H1 (cell line): ENCODE results near the gene CNST. TPM values are rescaled to one million over a fixed set of nuclear protein-coding genes. Genes with fewer than 3 reads are reported as not detected.

Source experiments
- CTCF ChIA-PET: fragments of 300-600 bp; sonication (Branson Sonifier 250); formaldehyde crosslinking; loops from one replicate; lab custom pipeline; 2021; ENCODE audit not compliant: partially characterized antibody; lab: Charles Lee
- POLR2A ChIA-PET: fragments of 300-600 bp; sonication (Branson Sonifier 250); formaldehyde crosslinking; loops from one replicate; lab custom pipeline; 2021; ENCODE audit warnings: inconsistent platforms; ENCODE audit not compliant: partially characterized antibody; lab: Charles Lee
- DNase-seq, 2 experiments: peaks; one replicate each; pipeline versions ENCODE4 v3.0.0 to v3.0.0-alpha.2; 2010 to 2022; ENCODE audit warnings: low spot score in 2 of 2, low read depth in 1 of 2, mixed read lengths in 1 of 2
- FAIRE-seq: peaks from 2 replicates; lab custom pipeline; 2011; peaks lifted over from hg19 to GRCh38; lab: Jason Lieb, UNC
- H2AFZ ChIP-seq: 2 replicates; pipeline ENCODE4 v1.8.1; 2012; ENCODE audit warnings: low read length, inconsistent platforms
- H2AK5ac ChIP-seq: 2 replicates; pipeline ENCODE4 v1.6.1; 2013; ENCODE audit warnings: low read depth, low read length
- H2BK120ac ChIP-seq: replicated peaks from 2 replicates; pipeline ENCODE3; 2013; ENCODE audit warnings: low read depth, low read length, inconsistent platforms
- H2BK12ac ChIP-seq: 2 replicates; pipeline ENCODE4 v1.6.1; 2013; ENCODE audit warnings: low read depth, low read length
- H2BK15ac ChIP-seq: 2 replicates; pipeline ENCODE4 v1.6.1; 2013; ENCODE audit warnings: low read length
- H2BK20ac ChIP-seq: 2 replicates; pipeline ENCODE4 v1.6.1; 2013; ENCODE audit warnings: low read length
- H2BK5ac ChIP-seq: 2 replicates; pipeline ENCODE4 v1.6.1; 2013; ENCODE audit warnings: low read depth, low read length
- H3K14ac ChIP-seq: 2 replicates; pipeline ENCODE4 v1.6.1; 2013; ENCODE audit warnings: inconsistent platforms; ENCODE audit not compliant: insufficient read length
- H3K18ac ChIP-seq: 2 replicates; pipeline ENCODE4 v1.6.1; 2013; ENCODE audit warnings: low read length; ENCODE audit errors: extremely low read depth
- H3K23ac ChIP-seq: 2 replicates; pipeline ENCODE4 v1.6.1; 2013; ENCODE audit warnings: inconsistent platforms; ENCODE audit not compliant: insufficient read length
- H3K23me2 ChIP-seq: 2 replicates; pipeline ENCODE4 v1.6.1; 2013; ENCODE audit warnings: low read depth, low read length
- H3K27ac ChIP-seq: 2 replicates; pipeline ENCODE4 v1.6.1; 2011; ENCODE audit warnings: low read depth, low read length, inconsistent platforms
- H3K27me3 ChIP-seq, 4 experiments: replicated peaks in 1 of 4; 1 replicate in 1 of 4; 2 replicates in 3 of 4; pipeline versions ENCODE4 v1.6.1 to v1.8.1; 2011 to 2013; ENCODE audit warnings: low read length in 3 of 4, mild to moderate bottlenecking in 3 of 4, inconsistent platforms in 2 of 4, mixed read lengths in 2 of 4, moderate library complexity in 1 of 4; ENCODE audit not compliant: control insufficient read depth in 3 of 4, insufficient read depth in 3 of 4; ENCODE audit errors: extremely low read depth in 1 of 4
- H3K36me3 ChIP-seq, 4 experiments: 2 replicates each; pipeline versions ENCODE4 v1.6.1 to v1.8.1; 2011 to 2013; ENCODE audit warnings: mild to moderate bottlenecking in 4 of 4, low read length in 3 of 4, moderate library complexity in 2 of 4, control low read depth in 1 of 4, inconsistent platforms in 1 of 4; ENCODE audit not compliant: insufficient read depth in 4 of 4, control insufficient read depth in 2 of 4
- H3K4ac ChIP-seq: replicated peaks from 2 replicates; pipeline ENCODE3; 2013; ENCODE audit warnings: low read length, low read depth, mixed read lengths, inconsistent platforms; ENCODE audit not compliant: insufficient read length
- H3K4me1 ChIP-seq, 4 experiments: replicated peaks in 1 of 4; 1 replicate in 1 of 4; 2 replicates in 3 of 4; pipeline versions ENCODE4 v1.6.1 to v1.8.1; 2011 to 2013; ENCODE audit warnings: low read length in 3 of 4, inconsistent platforms in 2 of 4, mixed read lengths in 1 of 4; ENCODE audit not compliant: insufficient read depth in 4 of 4, control insufficient read depth in 3 of 4
- H3K4me2 ChIP-seq, 2 experiments: 2 replicates each; pipeline versions ENCODE4 v1.6.1 to v1.8.1; 2011 to 2013; ENCODE audit warnings: low read depth in 2 of 2, low read length in 2 of 2, control low read depth in 1 of 2, inconsistent platforms in 1 of 2, mild to moderate bottlenecking in 1 of 2; ENCODE audit not compliant: insufficient read depth in 1 of 2
- H3K4me3 ChIP-seq, 4 experiments: fragments of 200-600, 300-600 bp in 1 of 4; sonication (generic), shearing (Covaris generic), sonication (Bioruptor Twin) in 1 of 4; 2 replicates each; pipeline versions ENCODE4 v1.5.1 to v1.8.1; 2011 to 2016; ENCODE audit warnings: low read length in 4 of 4, low read depth in 3 of 4, control low read depth in 2 of 4, inconsistent platforms in 2 of 4, mild to moderate bottlenecking in 2 of 4, mixed read lengths in 1 of 4, moderate library complexity in 1 of 4; ENCODE audit not compliant: insufficient read depth in 2 of 4; ENCODE audit errors: extremely low read depth in 1 of 4
- H3K56ac ChIP-seq: replicated peaks from 2 replicates; pipeline ENCODE3; 2013; ENCODE audit warnings: low read depth, mild to moderate bottlenecking, mixed read lengths, low read length, inconsistent platforms; ENCODE audit not compliant: insufficient read length
- H3K79me1 ChIP-seq: 2 replicates; pipeline ENCODE4 v1.6.1; 2013; ENCODE audit warnings: low read depth, low read length, control low read depth
- H3K79me2 ChIP-seq, 2 experiments: 2 replicates each; pipeline versions ENCODE4 v1.6.1 to v1.8.1; 2012 to 2013; ENCODE audit warnings: low read length in 2 of 2, mild to moderate bottlenecking in 2 of 2, inconsistent platforms in 1 of 2; ENCODE audit not compliant: insufficient read depth in 2 of 2, control insufficient read depth in 1 of 2
- H3K9ac ChIP-seq, 4 experiments: replicated peaks in 1 of 4; 1 replicate in 1 of 4; 2 replicates in 3 of 4; pipeline versions ENCODE4 v1.6.1 to v1.8.1; 2011 to 2013; ENCODE audit warnings: low read depth in 3 of 4, low read length in 3 of 4, control low read depth in 2 of 4, mild to moderate bottlenecking in 2 of 4, moderate library complexity in 2 of 4, inconsistent platforms in 1 of 4; ENCODE audit errors: extremely low read depth in 1 of 4
- H3K9me3 ChIP-seq, 2 experiments: 2 replicates each; pipeline versions ENCODE4 v1.6.1 to v1.8.1; 2012 to 2013; ENCODE audit warnings: mild to moderate bottlenecking in 2 of 2, moderate library complexity in 2 of 2, control low read depth in 1 of 2, inconsistent platforms in 1 of 2, low read depth in 1 of 2, low read length in 1 of 2, mixed read lengths in 1 of 2; ENCODE audit not compliant: insufficient read depth in 2 of 2
- H4K20me1 ChIP-seq, 2 experiments: replicated peaks in 1 of 2; 2 replicates each; pipeline versions ENCODE3 to v1.8.1; 2011 to 2013; ENCODE audit warnings: inconsistent platforms in 2 of 2, low read length in 2 of 2, mild to moderate bottlenecking in 1 of 2; ENCODE audit not compliant: insufficient read depth in 2 of 2, control insufficient read depth in 1 of 2
- H4K5ac ChIP-seq: 2 replicates; pipeline ENCODE4 v1.6.1; 2013; ENCODE audit warnings: low read length, low read depth, mixed read lengths, inconsistent platforms; ENCODE audit not compliant: insufficient read length
- H4K8ac ChIP-seq: 2 replicates; pipeline ENCODE4 v1.8.0; 2013; ENCODE audit warnings: mild to moderate bottlenecking, moderate library complexity, low read length, inconsistent platforms; ENCODE audit not compliant: insufficient read depth; ENCODE audit errors: extremely low read depth
- H4K91ac ChIP-seq: replicated peaks from 2 replicates; pipeline ENCODE3; 2013; ENCODE audit warnings: low read length, mixed read lengths, inconsistent platforms; ENCODE audit not compliant: insufficient read length
- BCL11A ChIP-seq, 2 experiments: IDR thresholded peaks; one replicate each; pipeline ENCODE4 v1.6.1; 2011; ENCODE audit warnings: low read depth in 2 of 2, low read length in 2 of 2, mild to moderate bottlenecking in 2 of 2
- CBX5 ChIP-seq: fragments of 300-800, 300-1000 bp; sonication (generic); IDR thresholded peaks from 2 replicates; pipeline ENCODE4 v1.7.1; 2016; ENCODE audit warnings: antibody characterized with exemption, low read length, low read depth
- CREB1 ChIP-seq: IDR thresholded peaks from 2 replicates; pipeline ENCODE4 v1.6.1; 2012; ENCODE audit warnings: inconsistent platforms
- EZH2 ChIP-seq: fragments of 200-600 bp; sonication (generic); IDR thresholded peaks from 2 replicates; pipeline ENCODE4 v1.7.1; 2012; ENCODE audit warnings: low read depth, mild to moderate bottlenecking, moderate library complexity, low read length, inconsistent platforms; ENCODE audit not compliant: severe bottlenecking
- HDAC6 ChIP-seq: IDR thresholded peaks from one replicate; pipeline ENCODE4 v1.7.1; 2012; ENCODE audit warnings: low read depth, mild to moderate bottlenecking, inconsistent platforms, low read length, moderate library complexity
- KDM4A ChIP-seq: IDR thresholded peaks from one replicate; pipeline ENCODE4 v1.7.1; 2012; ENCODE audit warnings: low read depth, mild to moderate bottlenecking, moderate library complexity, low read length, inconsistent platforms; ENCODE audit not compliant: severe bottlenecking
- KDM5A ChIP-seq: fragments of 200-600 bp; IDR thresholded peaks from 2 replicates; pipeline ENCODE4 v1.7.1; 2012; ENCODE audit warnings: mild to moderate bottlenecking, low read length, inconsistent platforms, mixed read lengths
- RNF2 ChIP-seq: fragments of 200-900, 300-1000 bp; sonication (generic); IDR thresholded peaks from 2 replicates; pipeline ENCODE4 v1.7.1; 2016; ENCODE audit warnings: borderline replicate concordance, low read depth, mild to moderate bottlenecking, antibody characterized with exemption, low read length; ENCODE audit not compliant: poor library complexity, severe bottlenecking; ENCODE audit errors: missing control alignments
- RXRA ChIP-seq: IDR thresholded peaks from 2 replicates; pipeline ENCODE4 v1.6.1; 2011; ENCODE audit warnings: low read depth, mild to moderate bottlenecking, low read length, moderate library complexity; ENCODE audit not compliant: insufficient read depth
- SP1 ChIP-seq: IDR thresholded peaks from 2 replicates; pipeline ENCODE4 v1.6.1; 2011; ENCODE audit warnings: low read depth, low read length
- SUZ12 ChIP-seq: fragments of 200-600 bp; sonication (generic); IDR thresholded peaks from 2 replicates; pipeline ENCODE4 v1.6.1; 2012; ENCODE audit warnings: mild to moderate bottlenecking, inconsistent platforms, low read length, moderate library complexity, mixed read lengths
- TAF1 ChIP-seq: IDR thresholded peaks from 2 replicates; pipeline ENCODE4 v1.6.1; 2011; ENCODE audit warnings: mild to moderate bottlenecking, low read depth, low read length
- TEAD4 ChIP-seq: IDR thresholded peaks from 2 replicates; pipeline ENCODE4 v1.6.1; 2012; ENCODE audit warnings: low read depth, low read length, inconsistent platforms, mixed read lengths
- WGBS, 2 experiments: shearing (Covaris generic) in 1 of 2; methylation state at CpG; one replicate each; pipeline versions ENCODE4 v1.1.6 to v1.1.7; 2013 to 2015; ENCODE audit warnings: low lambda C conversion rate in 2 of 2, mixed read lengths in 2 of 2, inconsistent platforms in 1 of 2, low coverage in 1 of 2, missing lambda C conversion rate in 1 of 2; ENCODE audit not compliant: insufficient replicate concordance in 2 of 2, insufficient coverage in 1 of 2, insufficient read length in 1 of 2; ENCODE audit errors: extremely low coverage in 1 of 2, missing lambda C conversion rate in 1 of 2; 5-methylcytosine and 5-hydroxymethylcytosine counted together
- polyA plus RNA-seq, 7 experiments: library from polyadenylated mRNA; depleted of rRNA in 3 of 7; stranded (reverse) in 5 of 7; unstranded in 2 of 7; fragments of >200 nt in 5 of 7; fragments of 200-250 nt in 2 of 7; gene quantifications; 1 replicate in 5 of 7; 2 replicates in 1 of 7; 4 replicates in 1 of 7; pipeline versions ENCODE4 v1.2.1 to v1.2.3, GENCODE V29; 2011 to 2013; ENCODE audit warnings: missing spikeins in 2 of 7, mixed read lengths in 2 of 7
- total RNA-seq: library from RNA; stranded (reverse); fragmentation: NEBNext Ultra II Directional; extraction: Animal tissue kit (Norgen Biotek cat#: 25700); gene quantifications from 2 replicates; pipeline ENCODE4 v1.2.1, GENCODE V29; 2021

CNST gene
- total and polyA plus RNA-seq, 2 of the 8 experiments (the other 6 are each of a cell fraction or from before 2014, with no cell fraction given), result 5.3 to 21.3 TPM

GRCh38 chr1:246698466-246699094 is 132.3 kb downstream of the CNST start:
- CTCF ChIA-PET, result interaction anchor here (1.3 to 11.0 kb wide), 3 partner anchors 11 to 45 kb away, joined by 3 to 91 read pairs (median 66); no protein-coding TSS in a partner anchor
- TF ChIP-seq SP1, result no peak
- TF ChIP-seq CREB1, result no peak
- no peak for TF ChIP-seq SUZ12
- TF ChIP-seq HDAC6, result no peak
- TF ChIP-seq KDM5A, result no peak
- TF ChIP-seq EZH2, result no peak
- no peak for TF ChIP-seq RXRA
- no peak for TF ChIP-seq KDM4A
- TF ChIP-seq TEAD4, result no peak
- TF ChIP-seq BCL11A (IDR thresholded peaks at IDR 0.05; ENCODE audit: low read depth in 2 of 2, low read length in 2 of 2), result no peak
- no peak for TF ChIP-seq RNF2
- no peak for TF ChIP-seq TAF1
- no peak for TF ChIP-seq CBX5

More at GRCh38 chr1:246698466-246699094, 132.3 kb downstream of the CNST start:
- no peak overlapping the region for H4K91ac ChIP-seq
- H2BK15ac ChIP-seq, result no peak overlapping the region
- H3K4me3 ChIP-seq, result peak overlapping the region in 2 of 4 experiments; percentile 19 to 33; a peak in 1 of 8 replicates
- POLR2A ChIA-PET, result no interaction called here
- no peaks in the 10 kb centered on the region for H3K23me2 ChIP-seq
- H2BK20ac ChIP-seq, result no peak overlapping the region
- no peak overlapping the region for H4K5ac ChIP-seq
- DNase-seq (no peak), FAIRE-seq (no peak)
- no peaks in the 10 kb centered on the region for H3K79me1 ChIP-seq
- no peaks in the 10 kb centered on the region for H3K4me1 ChIP-seq
- no peaks in the 10 kb centered on the region for H3K27me3 ChIP-seq
- peak overlapping the region; percentile 79; the same call in 1 of the 2 replicates for H2AFZ ChIP-seq
- H3K4ac ChIP-seq, result no peak overlapping the region
- no peaks in the 10 kb centered on the region for H3K36me3 ChIP-seq
- H2BK120ac ChIP-seq, result no peak overlapping the region
- WGBS, 2 experiments, result 90% methylated on average over 8 of the region's 8 CpGs; no CpG with 5 or more reads in 1 of the 2 experiments
- H2AK5ac ChIP-seq, result no peak overlapping the region
- H3K9me3 ChIP-seq, result peaks cover 0 to 2% of the 10 kb centered on the region in 2 experiments; a peak in 1 of 4 replicates
- no peaks in the 10 kb centered on the region for H3K79me2 ChIP-seq
- no peak overlapping the region for H3K27ac ChIP-seq
- H3K4me2 ChIP-seq, result 0 out of 4 replicates have a peak overlapping the region, but pooled peaks of 1 of the 2 experiments have one; percentile 37
- H3K23ac ChIP-seq, result no peak overlapping the region
- no peak overlapping the region for H3K18ac ChIP-seq
- no peak overlapping the region for H2BK5ac ChIP-seq
- H3K56ac ChIP-seq, result no peak overlapping the region
- no peak overlapping the region for H3K14ac ChIP-seq
- no peak overlapping the region for H3K9ac ChIP-seq
- no peak overlapping the region for H2BK12ac ChIP-seq
- H4K8ac ChIP-seq, result no peak overlapping the region
- no peaks in the 10 kb centered on the region for H4K20me1 ChIP-seq
